HEK293T (cell line): ENCODE data around the gene PLLP.
"Not testable (repeated sequence)": the region's sequence is repeated elsewhere in the genome, so short reads cannot be mapped to it uniquely, and the experiment has no call there.

Experiments
- CTCF ChIA-PET: fragments of 350-600 bp; formaldehyde crosslinking; extraction: SDS; loops from one replicate; lab custom pipeline; 2021; ENCODE audit warnings: antibody characterized with exemption, inconsistent platforms; lab: Yijun Ruan, JAX
- POLR2A ChIA-PET: fragments of 350-600 bp; formaldehyde crosslinking; extraction: SDS; loops from one replicate; lab custom pipeline; 2020; ENCODE audit warnings: antibody characterized with exemption, inconsistent platforms; lab: Yijun Ruan, JAX
- DNase-seq: peaks from one replicate; pipeline ENCODE4 v3.0.0; 2012; ENCODE audit warnings: mixed read lengths; ENCODE audit errors: extremely low spot score
- ARNT ChIP-seq: fragments of 450-650 bp; IDR thresholded peaks from 2 replicates; pipeline ENCODE4 v1.6.1; 2017; ENCODE audit warnings: mild to moderate bottlenecking
- BHLHE40 ChIP-seq: fragments of 450-650 bp; IDR thresholded peaks from 2 replicates; pipeline ENCODE4 v1.6.1; 2016; ENCODE audit warnings: mild to moderate bottlenecking, moderate library complexity, borderline replicate concordance
- CTBP1 ChIP-seq: fragments of 450-650 bp; IDR thresholded peaks from 2 replicates; pipeline ENCODE4 v1.6.1; 2016; ENCODE audit warnings: borderline replicate concordance
- ELF4 ChIP-seq: fragments of 450-650 bp; IDR thresholded peaks from 2 replicates; pipeline ENCODE4 v1.6.1; 2017; ENCODE audit warnings: antibody characterized with exemption
- FOXA1 ChIP-seq: fragments of 450-650 bp; IDR thresholded peaks from 2 replicates; pipeline ENCODE4 v1.6.1; 2016; ENCODE audit warnings: mild to moderate bottlenecking
- FOXK2 ChIP-seq: fragments of 450-650 bp; IDR thresholded peaks from 2 replicates; pipeline ENCODE4 v1.6.1; 2016; ENCODE audit warnings: mild to moderate bottlenecking
- FOXM1 ChIP-seq: fragments of 450-650 bp; IDR thresholded peaks from 2 replicates; pipeline ENCODE4 v1.6.1; 2017; ENCODE audit warnings: mild to moderate bottlenecking, borderline replicate concordance
- HDGF ChIP-seq: fragments of 450-650 bp; IDR thresholded peaks from 2 replicates; pipeline ENCODE4 v1.6.1; 2017; ENCODE audit warnings: antibody characterized with exemption, borderline replicate concordance
- L3MBTL2 ChIP-seq: fragments of 450-650 bp; conservative IDR thresholded peaks from 2 replicates; pipeline ENCODE4 v1.6.1; 2016; ENCODE audit warnings: mild to moderate bottlenecking
- LEF1 ChIP-seq: fragments of 450-650 bp; IDR thresholded peaks from 2 replicates; pipeline ENCODE4 v1.6.1; 2017; ENCODE audit warnings: mild to moderate bottlenecking, borderline replicate concordance
- NFRKB ChIP-seq: fragments of 450-650 bp; IDR thresholded peaks from 2 replicates; pipeline ENCODE4 v1.6.1; 2016; ENCODE audit warnings: mild to moderate bottlenecking, moderate library complexity
- SP1 ChIP-seq: fragments of 450-650 bp; IDR thresholded peaks from 2 replicates; pipeline ENCODE4 v1.6.1; 2017
- SUZ12 ChIP-seq: fragments of 450-650 bp; IDR thresholded peaks from 2 replicates; pipeline ENCODE4 v1.6.1; 2016; ENCODE audit warnings: mild to moderate bottlenecking
- TARDBP ChIP-seq: fragments of 450-650 bp; IDR thresholded peaks from 2 replicates; pipeline ENCODE4 v1.6.1; 2016
- ZNF384 ChIP-seq: fragments of 450-650 bp; IDR thresholded peaks from 2 replicates; pipeline ENCODE4 v1.6.1; 2016
- TF ChIP-seq, protein P1 (sequence below): fragments of 450-650 bp; IDR thresholded peaks from 2 replicates; pipeline ENCODE4 v1.6.1; 2016

Gene PLLP

DNA sequence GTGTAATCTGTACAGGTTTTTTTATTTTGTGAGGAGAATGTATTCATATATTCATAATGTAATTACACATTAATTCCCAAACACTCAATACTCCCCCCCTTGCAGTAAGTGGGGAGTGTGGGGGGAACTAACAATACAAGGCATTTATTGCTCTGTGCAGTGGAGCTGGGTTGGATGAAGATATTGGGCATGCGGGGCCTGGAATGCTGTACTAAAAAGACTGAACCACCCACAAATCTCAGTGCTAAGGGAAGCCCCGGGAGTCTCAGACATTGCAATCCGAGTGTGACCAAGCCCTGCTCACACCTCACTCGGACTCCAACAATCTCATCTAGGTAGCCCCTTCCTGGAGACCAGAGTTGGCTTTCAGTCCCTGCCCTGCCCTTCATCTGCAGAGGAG is 6.0 kb downstream of the PLLP start:
- ChIA-PET POLR2A (no interaction called here), CTCF (no interaction called here)
- DNase-seq = no peak
- TF ChIP-seq LEF1 (no peak), FOXA1 (no peak), ZNF384 (no peak), ELF4 (no peak), SP1 (no peak), NFRKB (no peak)

DNA sequence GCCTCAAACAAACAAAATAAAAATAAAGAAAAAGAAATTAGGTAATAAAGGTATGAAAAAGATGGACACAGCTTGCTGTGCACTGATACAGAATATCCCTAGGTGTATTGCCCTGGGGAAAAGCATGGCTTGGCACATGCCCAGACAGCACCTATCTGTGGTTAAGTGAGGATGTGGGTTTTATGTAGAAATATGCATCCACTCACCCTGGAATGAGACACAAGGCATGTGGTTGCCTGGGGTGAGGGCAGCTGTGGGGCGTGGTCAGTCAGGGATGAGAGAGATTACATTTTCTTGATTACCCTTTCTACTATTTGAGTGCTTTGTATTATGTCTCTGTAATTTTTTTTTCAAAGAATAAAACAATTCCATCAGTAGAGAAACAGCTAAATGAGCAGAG is 6.9 kb downstream of the PLLP start:
- no peak for DNase-seq
- POLR2A ChIA-PET = no interaction called here
- CTCF ChIA-PET = no interaction called here
- TF ChIP-seq, protein P1, sequence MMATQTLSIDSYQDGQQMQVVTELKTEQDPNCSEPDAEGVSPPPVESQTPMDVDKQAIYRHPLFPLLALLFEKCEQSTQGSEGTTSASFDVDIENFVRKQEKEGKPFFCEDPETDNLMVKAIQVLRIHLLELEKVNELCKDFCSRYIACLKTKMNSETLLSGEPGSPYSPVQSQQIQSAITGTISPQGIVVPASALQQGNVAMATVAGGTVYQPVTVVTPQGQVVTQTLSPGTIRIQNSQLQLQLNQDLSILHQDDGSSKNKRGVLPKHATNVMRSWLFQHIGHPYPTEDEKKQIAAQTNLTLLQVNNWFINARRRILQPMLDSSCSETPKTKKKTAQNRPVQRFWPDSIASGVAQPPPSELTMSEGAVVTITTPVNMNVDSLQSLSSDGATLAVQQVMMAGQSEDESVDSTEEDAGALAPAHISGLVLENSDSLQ = no peak
- TF ChIP-seq ZNF384 = no peak
- no peak for TF ChIP-seq FOXM1
- TF ChIP-seq TARDBP = no peak
- TF ChIP-seq NFRKB = no peak
- no peak for TF ChIP-seq ELF4
- TF ChIP-seq FOXK2 = no peak
- no peak for TF ChIP-seq L3MBTL2
- no peak for TF ChIP-seq SP1
- no peak for TF ChIP-seq HDGF
- TF ChIP-seq CTBP1 = no peak
- TF ChIP-seq SUZ12 = no peak
- TF ChIP-seq BHLHE40 = no peak
- no peak for TF ChIP-seq FOXA1
- TF ChIP-seq LEF1 = no peak
- TF ChIP-seq ARNT = no peak

DNA sequence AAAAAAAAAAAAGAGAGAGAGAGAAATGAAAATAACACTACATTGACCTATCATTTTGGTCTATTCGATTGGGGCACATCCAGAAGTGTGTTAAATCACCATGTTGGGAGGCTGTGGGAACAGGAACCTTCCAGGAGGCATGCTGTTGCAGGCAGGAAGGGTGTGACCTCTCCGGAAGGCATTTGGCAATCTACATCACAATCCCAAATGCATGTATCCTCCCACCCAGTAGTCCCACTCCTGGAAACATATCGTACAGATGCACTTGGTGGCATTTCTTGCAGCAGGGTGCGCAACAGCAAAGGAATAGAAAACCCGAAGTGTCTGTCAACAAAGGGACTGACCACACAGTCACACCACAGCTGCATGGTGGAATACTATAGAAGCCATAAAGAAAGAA is 7.9 kb downstream of the PLLP start:
- TF ChIP-seq FOXM1 (no peak), SP1 (no peak), ELF4 (no peak)
- ChIA-PET POLR2A (no interaction called here), CTCF (no interaction called here)
- DNase-seq = no peak

DNA sequence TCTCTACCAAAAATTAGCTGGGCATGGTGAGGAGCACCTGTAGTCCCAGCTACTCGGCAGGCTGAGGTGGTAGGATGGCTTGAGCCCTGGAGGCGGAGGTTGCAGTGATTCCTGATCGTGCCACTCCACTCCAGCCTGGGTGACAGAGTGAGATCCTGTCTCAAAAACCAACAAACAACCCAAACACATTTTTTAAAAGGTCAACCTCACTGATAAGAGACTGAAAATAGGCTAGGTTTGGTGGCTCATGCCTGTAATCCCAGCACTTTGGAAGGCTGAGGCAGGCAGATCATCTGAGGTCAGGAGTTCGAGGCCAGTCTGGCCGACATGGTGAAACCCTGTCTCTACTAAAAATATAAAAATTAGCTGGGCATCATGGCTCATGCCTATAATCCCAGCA is 8.5 kb downstream of the PLLP start:
- POLR2A ChIA-PET, CTCF ChIA-PET, DNase-seq: not testable (repeated sequence)

DNA sequence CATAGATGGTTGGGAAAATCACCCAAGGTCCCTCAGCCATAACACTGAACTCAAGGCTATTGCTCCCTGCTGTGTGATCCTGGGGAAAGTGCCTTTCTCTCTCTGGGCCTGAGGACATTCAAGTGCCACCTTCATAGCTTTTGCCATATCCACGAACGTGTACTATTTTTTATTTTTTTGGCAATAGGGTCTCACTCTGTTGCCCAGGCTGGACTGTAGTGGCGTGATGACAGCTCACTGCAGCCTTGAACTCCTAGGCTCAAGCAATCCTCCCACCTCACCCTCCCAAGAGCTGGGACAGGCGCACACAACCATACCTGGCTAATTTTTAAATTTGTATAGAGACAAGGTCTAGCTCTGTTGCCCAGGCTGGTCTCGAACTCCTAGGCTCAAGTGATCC is 10.6 kb downstream of the PLLP start:
- TF ChIP-seq NFRKB = no peak
- TF ChIP-seq, protein P1 = no peak
- no peak for TF ChIP-seq SUZ12
- no peak for TF ChIP-seq FOXA1
- no peak for TF ChIP-seq L3MBTL2
- no peak for TF ChIP-seq FOXK2
- TF ChIP-seq TARDBP = no peak
- no peak for TF ChIP-seq CTBP1
- no peak for TF ChIP-seq BHLHE40
- no peak for TF ChIP-seq HDGF
- TF ChIP-seq ELF4 = no peak
- TF ChIP-seq SP1 = no peak
- TF ChIP-seq FOXM1 = no peak
- no peak for TF ChIP-seq ZNF384
- no peak for TF ChIP-seq LEF1
- TF ChIP-seq ARNT = no peak
- ChIA-PET POLR2A (no interaction called here), CTCF (no interaction called here)
- DNase-seq = no peak

DNA sequence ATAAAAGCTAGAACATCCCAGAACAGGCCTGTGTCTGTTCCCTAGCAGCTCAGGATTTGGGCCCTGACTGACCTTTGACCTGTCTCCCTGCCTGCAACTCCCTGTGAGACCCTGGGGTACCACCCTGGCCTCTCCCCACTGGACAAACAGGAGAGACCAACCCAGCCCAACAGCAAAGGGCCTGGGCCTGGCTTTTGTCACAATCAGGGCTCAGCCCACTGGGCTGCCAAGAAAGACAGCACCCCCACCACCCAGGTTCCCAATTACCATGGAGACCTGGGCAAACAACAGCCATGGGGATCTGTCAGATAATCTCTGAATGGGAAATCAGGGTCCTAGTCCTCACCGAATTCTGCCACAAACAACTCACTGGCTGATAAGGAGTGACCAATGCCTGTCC is 11.1 kb downstream of the PLLP start:
- DNase-seq = no peak
- ChIA-PET POLR2A (no interaction called here), CTCF (no interaction called here)
- no peak for TF ChIP-seq FOXK2
- no peak for TF ChIP-seq SP1
- no peak for TF ChIP-seq HDGF
- TF ChIP-seq SUZ12 = no peak
- TF ChIP-seq TARDBP = no peak
- TF ChIP-seq ARNT = no peak
- TF ChIP-seq FOXM1 = no peak
- TF ChIP-seq ZNF384 = no peak
- TF ChIP-seq, protein P1 = no peak
- no peak for TF ChIP-seq BHLHE40
- TF ChIP-seq NFRKB = no peak
- TF ChIP-seq L3MBTL2 = no peak
- no peak for TF ChIP-seq FOXA1
- TF ChIP-seq ELF4 = no peak
- TF ChIP-seq LEF1 = no peak
- TF ChIP-seq CTBP1 = no peak

DNA sequence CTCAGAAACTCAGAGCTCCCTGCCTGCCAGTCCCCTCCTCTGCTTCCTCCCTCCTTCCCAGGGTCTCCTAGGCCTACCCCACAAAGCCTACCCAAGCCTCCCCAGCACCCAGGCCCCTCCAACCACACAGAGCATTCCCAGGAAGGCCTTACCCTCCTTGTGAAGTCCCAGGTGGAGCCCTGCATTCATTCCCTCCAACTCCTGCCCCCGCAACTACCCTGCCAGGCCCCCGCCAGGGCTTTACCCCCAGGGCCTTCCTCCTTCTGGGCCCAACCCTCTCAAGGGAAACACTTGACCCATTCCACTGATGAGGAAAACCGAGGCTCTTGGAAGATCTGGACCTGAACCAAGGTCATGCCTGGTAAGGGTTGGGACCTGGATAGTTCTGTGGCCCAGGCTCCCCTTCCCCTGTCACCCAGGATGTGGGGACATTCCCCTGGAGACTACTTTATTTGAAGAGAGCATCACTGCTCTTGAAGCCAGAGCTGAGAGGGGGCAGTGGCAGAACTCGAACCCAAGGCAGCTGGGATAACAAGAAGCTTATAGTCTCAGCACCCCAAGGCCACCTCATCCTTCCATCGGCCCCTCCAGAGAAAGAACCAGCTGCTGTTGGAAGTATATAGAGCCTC is 12.5 kb downstream of the PLLP start:
- ChIA-PET CTCF (no interaction called here), POLR2A (no interaction called here)
- TF ChIP-seq TARDBP (no peak), LEF1 (no peak), BHLHE40 (no peak), FOXK2 (no peak), ELF4 (no peak), FOXM1 (no peak), L3MBTL2 (no peak), CTBP1 (no peak), ARNT (no peak), NFRKB (no peak), HDGF (no peak), SUZ12 (no peak), FOXA1 (no peak)
- TF ChIP-seq, protein P1 = no peak

More for the DNA sequence above, 12.5 kb downstream of the PLLP start:
- no peak for DNase-seq
